NCI-H345 (cell line): Measurements from ENCODE around the gene TTC23L.
"Not testable (repeated sequence)": the region's sequence is repeated elsewhere in the genome, so short reads cannot be mapped to it uniquely, and the experiment has no call there.

Experiments
- DNase-seq: peaks from one replicate; lab custom pipeline; 2025; lab: John Stamatoyannopoulos, UW

Gene TTC23L

GRCh38 chr5:34923256-34923655 is 84.3 kb downstream of the TTC23L start:
- DNase-seq, result not testable (repeated sequence)

GRCh38 chr5:34923694-34924461 is 84.9 kb downstream of the TTC23L start:
- no peak for DNase-seq

- DNase-seq, result no peak
Observed at GRCh38 chr5:34924462-34924765, 85.5 kb downstream of the TTC23L start.

- no peak for DNase-seq
Observed at GRCh38 chr5:34926318-34926888, 87.4 kb downstream of the TTC23L start.

DNA sequence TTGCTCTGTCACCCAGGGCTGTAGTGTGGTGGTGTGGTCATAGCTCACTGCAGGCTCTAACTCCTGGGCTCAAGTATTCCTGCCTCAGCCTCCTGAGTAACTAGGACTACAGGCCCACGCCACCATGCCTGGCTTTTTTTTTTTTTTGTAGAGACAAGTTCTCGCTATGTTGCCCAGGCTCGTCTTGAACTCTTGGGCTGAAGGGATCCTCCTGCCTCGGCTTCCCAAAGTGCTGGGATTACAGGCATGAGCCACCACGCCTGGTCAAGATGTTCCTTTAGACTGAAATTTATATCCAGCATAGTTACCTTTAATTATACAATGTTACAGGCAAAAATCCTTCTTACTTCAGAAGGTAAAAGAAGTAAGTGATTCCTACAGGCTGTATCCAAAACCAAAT is 88.8 kb downstream of the TTC23L start:
- no peak for DNase-seq

GRCh38 chr5:34928267-34928666 is 89.3 kb downstream of the TTC23L start:
- no peak for DNase-seq

DNA sequence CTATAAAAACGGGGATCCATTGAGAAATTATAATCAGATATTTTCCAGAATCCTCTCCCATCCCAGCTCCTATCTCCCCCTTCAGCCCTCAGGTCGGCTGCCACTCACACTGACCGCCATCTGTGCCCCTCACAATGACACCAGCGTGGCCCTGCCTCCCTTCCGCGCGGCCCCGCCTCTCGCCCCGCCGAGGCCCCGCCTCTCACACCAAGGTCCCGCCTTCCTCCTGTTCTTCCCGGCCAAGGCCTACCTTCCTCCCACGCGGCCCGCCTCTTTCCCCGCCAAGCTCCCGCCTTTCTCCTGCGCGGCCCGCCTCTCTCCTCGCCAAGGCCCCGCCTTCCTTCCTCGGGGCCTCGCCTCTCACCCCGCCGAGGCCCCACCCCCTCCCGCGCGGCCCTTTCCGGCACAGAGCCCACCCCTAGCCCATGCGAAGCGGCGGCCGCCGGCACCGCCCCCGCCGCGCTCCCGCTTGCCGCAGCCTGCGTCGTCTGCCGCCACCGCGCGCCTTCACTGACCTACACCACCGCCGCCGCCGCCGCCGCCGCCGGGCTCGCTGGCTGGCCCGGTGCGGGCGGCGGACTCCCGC is 90.3 kb downstream of the TTC23L start, which contains the start of gene DNAJC21:
Gene DNAJC21 (plus strand): TSS at position 426 of the 586 bp plus-strand sequence. CDS start 261 bp downstream, outside the sequence.
- DNase-seq, result peak; percentile 98

DNA sequence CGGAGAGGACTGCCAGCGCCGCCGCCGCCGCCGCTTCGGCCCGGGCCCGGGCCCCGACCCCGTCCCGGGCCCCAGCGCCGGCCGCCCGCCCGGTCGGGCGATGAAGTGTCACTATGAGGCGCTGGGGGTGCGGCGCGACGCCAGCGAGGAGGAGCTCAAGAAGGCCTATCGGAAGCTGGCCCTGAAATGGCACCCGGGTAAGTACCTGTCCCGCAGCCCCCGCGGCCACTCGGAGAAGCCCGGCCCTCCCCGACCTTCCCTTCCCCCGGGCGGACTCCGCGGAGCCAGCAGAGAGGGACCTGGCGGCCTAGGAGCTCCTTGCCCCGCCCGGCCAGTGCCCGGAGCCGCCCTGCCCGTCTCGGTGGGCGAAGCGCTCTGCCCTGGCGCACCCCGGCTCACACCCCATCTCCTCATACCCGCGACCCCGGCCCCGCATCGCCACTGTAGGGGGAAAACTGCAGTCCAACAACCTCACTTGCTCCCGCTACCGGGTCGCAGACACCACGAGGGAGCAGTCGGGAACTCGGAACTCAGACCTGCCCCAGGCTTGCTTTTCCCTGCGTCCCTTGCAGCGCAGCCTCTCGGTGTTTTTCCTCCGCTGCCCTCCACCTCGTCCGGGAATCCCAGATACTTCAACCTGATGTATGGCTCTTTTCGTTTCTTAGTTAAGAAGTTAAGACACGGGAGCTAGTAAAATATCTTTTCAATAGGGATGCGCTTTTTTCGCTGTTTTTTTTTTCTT is 90.9 kb downstream of the TTC23L start:
- DNase-seq, result peak; percentile 76

DNA sequence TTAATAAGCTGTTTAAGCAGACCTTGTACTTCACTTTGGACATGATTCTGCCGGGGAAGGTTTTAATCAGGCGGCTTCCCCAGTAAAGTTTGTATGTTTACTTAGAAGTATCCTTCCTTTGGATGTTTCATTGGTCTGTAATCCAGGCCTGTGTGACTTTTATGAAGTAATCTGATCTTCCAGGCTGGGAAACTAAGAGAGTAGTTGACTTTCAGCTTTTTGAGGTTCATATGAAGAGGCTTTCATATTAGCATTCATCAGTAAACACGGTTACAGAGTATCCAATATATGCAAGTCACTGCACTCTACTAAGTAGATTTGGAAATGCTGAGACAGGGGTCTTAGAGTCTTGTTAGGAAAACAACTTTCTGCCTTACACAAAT is 91.5 kb downstream of the TTC23L start:
- DNase-seq, result no peak

- DNase-seq, result no peak
Observed at GRCh38 chr5:34930870-34931269, 91.9 kb downstream of the TTC23L start.

- no peak for DNase-seq
Observed at GRCh38 chr5:34932947-34933346, 94.0 kb downstream of the TTC23L start.

DNA sequence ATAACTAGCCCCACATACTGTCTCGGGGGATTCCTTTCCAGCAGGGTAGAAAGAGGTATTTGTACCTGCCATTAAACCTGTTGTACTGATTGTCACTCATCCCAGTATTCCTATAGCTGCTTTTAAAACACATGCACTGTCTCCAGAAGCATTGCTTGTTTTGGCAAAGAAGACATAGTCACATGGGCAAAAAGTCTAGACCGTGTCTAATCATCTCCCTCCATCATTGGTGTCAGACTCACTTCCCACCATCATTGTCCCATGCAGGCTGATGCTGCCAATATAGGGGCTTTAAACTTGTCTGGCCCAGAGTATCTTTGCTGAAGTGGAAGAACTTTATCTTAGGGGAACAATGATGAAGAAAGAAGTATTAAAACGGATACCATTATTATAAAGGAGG is 103.0 kb downstream of the TTC23L start:
- no peak for DNase-seq

- no peak for DNase-seq
Observed at GRCh38 chr5:34944044-34944443, 105.1 kb downstream of the TTC23L start.

- DNase-seq, result no peak
Observed at GRCh38 chr5:34944460-34945047, 105.6 kb downstream of the TTC23L start.
